ENCODE data around the gene CAPZB.

CAPZB gene

DNA sequence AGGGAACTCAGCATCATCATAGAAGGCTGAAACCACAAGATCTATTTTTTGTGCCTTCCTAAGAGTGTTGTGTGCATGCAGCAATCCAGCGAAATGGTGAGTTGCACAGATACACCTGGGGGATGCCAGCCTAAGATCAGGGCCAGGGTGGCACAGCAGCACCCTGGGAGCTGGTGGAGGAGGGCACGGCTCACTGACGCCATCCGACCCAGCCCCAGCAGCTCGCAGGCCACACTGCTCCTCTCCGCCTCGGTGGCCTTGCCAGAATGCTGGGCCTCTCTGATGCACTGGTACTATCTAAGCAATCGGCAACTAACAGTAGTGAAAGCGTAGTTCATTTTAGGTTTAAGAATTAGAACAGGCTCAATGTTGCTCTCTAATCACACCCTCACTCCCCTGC, 37.8 kb downstream of the CAPZB start:
- DNase-seq = no peak

DNA sequence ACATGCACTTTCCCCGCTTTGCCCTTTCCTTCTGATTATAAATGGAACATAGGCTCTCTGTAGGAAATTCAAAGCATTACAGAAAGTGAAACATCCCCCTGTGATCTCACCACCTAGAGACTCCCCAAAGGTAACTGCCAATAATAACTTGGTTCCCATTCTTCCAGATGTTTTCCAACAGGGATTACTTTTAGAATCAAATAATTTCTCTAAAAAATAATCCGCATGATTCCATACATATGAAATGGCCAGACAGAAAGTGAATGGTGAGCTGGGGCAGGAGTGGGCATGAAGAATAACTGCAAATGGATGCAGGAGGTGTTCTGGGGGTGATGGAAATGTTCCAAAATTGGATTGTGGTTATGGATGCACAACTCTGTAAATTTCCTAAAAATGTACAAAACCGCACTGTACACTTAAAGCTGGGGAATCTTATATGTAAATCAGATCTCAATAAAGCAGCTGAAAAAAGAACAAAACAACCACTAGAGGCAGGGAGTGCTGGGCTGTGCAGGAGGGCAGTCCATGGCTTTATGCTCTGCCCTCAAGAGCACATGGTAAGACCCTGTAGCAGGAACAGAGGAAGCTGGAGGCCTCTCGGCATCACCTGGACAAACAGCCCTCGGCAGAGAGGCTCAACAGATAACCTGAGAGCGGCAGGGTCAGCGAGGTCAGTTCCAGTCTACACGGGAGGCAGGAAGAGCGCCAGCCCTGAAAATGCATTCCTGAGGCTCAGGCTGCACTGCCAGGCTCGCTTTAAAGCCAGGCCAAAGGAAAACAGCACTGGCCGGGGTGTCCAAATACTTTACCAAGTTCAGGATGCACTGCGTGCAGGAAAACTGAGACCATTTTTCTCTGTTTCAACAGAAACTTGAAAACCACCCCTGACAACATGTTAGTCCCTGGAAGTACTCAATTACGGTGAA, 39.7 kb downstream of the CAPZB start:
- no peak for DNase-seq

DNA sequence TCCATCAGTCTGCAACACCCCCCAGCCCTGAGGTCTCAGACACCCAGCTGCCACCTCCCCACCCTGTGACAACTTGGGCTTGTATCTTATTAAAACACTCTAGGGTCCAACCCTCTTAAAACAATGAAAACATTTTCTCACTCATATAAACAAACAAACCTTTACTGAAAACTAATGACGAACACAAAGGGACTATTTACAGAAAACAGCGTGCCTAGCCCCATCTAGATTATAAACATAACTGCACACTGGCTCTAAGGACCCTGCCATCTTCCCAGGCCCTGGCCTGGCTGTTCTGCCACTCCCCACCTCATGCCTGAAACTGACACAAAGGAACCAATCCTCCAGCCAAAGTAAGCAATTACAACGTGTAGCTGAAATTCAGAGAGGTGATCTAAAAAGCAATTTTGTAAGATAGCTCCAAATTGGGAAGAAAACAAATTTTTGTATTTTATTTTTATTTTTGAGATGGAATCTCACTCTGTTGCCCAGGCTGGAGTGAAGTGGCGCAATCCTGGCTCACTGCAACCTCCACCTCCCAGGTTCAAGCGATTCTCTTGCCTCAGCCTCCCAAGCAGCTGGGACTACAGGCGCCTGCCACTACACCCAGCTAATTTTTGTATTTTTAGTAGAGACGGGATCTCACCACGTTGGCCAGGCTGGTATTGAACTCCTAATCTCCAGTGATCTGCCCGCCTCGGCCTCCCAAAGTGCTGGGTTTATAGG, 40.9 kb downstream of the CAPZB start:
- no peak for DNase-seq

DNA sequence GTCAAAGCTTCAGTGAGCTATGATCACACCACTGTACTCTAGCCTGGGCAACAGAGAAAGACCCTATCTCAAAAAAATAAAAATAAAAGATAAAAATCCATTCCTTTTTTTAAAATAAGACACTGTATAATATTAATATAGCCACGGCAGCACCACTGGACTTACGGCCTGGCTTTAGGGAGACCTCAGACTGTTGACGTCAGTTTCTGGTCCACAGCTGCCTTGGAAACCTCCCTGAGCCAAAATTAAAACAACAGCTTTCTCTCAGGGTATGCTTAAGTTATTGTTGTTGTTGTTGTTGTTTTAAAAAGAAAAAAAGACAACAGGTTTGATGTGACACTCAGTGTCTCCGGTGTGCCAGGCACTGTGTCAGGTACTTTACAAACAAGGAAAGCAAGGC, 42.0 kb downstream of the CAPZB start:
- no peak for DNase-seq

DNA sequence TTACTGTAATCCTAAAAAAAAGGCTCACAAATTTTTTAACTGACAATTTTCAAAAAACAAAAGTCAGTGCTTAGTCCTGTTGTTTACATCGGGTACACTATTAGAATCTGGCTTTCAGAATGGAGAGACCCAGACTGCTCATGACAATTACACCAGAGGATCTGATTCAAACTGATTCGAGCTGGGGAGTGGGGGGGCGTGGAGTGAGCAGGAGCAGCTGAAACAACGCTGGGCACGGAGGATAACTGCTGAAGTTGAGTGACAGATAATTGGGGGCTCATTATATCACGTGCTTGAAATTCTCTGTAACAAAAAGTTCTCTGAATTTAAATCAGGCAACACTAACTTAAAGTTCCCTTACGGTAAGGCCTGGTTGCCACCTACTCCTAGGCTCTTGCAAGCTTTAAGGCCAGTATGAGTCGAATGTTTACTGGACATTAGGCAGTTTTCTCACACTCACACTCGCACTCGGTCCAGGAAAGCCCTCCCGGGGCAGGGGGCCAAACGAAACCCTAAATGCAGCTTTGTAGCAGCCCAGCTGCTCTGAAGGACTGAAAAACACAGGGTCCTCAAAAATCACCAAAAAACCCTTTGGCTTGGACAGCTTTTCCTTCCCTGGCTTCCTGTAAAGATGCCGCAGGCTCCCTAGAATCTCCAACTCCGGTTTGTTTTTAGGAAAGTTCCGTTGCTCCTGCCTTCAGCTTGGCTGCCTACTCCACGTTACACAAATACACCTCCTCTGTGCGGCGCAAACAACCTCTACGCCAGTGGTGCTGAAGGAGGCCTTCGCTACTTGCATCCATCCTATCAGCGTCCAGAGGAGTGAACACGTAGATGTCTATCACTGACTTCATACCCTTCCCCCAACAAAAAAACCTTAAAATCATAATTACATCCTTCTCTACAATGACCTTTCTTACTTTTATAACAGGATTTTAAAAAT, 42.9 kb downstream of the CAPZB start:
- DNase-seq = no peak

DNA sequence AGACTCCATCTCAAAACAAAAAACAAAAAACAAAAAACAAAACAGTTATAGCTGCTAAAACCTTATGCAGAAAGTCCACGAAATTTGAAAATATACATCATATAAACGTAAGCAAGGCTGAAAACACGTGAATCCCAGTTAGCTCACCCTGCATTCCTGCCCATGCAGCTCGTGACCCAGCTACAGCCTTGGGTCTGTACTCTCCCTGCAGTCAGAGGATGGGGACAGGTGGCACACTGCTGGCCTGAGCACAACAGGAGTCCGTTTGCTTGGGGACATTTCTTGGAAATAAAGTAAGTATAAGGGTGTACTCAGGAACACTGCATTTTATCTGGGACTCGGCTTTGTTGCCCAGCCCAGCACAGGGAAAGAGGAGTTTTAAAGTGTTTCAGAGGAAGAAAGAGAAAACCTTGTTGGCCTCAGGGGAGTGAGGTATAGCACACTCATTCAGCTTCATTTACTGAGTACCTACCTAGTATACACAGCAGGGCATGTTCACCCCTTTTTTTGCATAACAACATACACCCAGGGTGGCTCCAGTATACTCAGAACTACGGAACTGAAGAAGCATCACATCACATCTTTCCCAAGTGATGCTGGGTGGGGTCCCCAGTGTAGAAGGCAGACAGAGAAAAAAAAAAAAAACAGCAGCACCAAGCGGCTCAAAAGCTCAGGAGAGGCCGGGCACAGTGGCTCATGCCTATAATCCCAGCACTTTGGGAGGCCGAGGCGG, 44.1 kb downstream of the CAPZB start:
- DNase-seq = no peak

DNA sequence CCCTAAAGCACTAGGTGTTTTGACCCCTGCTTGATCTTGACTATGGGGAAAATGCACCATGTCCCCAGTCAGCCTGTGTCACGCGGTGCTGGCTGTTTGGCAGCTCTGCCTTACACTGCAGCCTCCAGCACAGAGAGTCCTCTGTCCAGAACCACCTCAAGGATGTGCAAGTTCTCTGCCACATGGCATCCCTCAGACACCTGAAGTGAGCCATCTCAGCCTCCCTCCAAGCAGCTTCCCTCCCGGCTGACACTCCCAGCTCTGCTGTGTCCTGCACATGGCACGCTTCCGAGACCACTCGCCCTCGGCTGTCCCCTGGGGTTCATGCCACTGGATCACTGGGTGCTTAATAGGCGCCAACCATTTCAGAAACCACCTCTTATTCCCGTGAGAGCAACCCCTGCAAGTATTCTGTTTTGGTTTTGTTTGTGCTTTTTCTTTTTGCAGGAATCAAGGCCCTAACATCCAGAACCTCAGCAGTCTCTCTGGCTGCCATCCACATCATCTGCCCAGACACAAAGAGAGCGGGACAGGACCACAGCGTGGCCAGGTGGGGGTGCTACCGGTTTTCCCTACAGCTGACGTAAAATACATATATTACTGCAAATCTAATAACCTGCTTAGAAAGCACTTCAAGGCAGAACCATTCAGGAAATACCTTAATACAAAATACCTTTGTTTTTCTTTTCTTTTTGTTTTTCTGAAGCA, 45.7 kb downstream of the CAPZB start:
- no peak for DNase-seq

DNA sequence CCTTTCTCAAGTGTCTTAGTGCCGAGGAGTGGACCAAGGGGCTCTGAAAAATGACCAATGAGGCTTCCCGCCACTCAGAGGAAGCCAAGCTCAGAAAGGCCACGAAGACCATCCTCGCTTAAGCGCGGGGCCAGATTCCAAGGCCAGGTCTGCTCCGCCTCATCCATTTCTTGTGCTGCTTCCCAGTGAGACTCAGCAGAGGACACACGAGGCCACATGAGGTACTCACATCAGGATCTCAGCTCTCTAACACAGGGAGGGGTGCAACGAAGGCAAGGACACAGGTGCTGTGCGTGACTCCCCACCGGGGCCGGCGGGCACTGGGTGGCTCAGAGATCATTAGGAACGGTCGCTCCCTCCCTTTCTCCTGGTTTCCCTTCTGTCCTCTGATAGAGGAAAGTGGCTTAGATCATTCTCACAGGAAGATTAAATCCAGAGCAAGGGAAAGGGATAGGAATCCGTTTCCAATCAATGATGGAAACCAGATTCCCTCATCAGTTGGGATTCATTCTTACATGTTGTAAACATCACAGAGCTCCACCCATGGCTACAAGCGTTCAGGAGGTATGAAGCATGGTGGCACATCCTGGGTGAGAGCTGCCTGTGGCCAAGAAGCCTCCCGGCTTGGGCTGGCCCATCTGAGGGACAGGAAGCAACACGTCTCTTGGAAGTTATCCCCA, 46.7 kb downstream of the CAPZB start:
- no peak for DNase-seq

DNA sequence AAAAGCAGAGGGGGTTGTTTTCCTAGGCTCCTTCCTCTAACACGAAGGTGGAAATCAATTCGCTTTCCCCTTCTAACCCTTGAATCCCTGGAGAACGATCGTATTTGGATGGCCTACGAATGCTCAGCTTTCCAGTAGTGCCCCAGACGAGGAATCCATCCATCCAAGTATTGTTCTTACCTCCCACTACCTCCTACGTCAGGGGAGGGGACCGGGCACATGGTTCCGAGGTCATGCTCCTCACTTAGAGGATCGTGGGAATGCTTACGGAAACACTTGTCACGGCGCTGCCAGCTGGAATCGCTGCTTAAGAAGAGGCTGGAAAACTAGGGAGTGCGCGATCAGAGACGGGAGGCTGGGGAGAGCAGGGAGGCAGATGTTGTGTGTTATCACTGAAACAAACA, 47.4 kb downstream of the CAPZB start:
- no peak for DNase-seq

DNA sequence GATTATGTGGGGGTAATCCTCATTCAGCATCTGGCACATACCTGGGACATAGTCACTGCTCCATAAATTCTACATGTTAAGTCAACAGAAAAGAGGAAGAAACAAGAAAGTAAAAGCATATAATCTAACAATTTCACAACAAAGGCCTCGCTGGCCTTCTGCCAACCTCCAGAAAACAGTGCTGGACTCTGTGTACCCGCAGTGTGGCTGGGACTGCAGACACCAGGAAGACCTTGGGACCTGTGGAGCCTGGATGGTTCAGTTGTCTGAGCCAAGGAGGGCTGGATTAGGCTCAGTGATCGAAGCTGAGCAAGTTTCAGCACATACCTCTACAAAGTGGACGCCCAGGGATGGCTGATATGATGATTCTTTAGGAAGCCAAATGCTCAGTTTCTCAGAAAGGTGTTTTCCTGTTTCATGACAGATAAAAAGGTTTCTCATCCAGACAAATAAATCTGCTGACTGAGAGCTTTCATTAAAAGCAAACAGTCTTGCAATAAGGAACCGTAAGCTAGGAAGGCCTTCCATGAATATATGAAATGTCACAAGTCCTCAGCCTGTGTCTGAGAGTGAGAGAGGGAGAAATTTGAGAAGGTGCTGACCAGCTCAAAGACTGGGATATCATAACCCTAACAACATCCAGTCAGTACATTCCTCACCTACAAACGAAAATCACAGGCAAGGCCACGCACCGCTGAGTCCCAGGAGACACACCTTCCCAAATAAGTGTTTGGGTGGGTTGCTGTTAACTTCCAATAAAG, 48.4 kb downstream of the CAPZB start:
- no peak for DNase-seq

DNA sequence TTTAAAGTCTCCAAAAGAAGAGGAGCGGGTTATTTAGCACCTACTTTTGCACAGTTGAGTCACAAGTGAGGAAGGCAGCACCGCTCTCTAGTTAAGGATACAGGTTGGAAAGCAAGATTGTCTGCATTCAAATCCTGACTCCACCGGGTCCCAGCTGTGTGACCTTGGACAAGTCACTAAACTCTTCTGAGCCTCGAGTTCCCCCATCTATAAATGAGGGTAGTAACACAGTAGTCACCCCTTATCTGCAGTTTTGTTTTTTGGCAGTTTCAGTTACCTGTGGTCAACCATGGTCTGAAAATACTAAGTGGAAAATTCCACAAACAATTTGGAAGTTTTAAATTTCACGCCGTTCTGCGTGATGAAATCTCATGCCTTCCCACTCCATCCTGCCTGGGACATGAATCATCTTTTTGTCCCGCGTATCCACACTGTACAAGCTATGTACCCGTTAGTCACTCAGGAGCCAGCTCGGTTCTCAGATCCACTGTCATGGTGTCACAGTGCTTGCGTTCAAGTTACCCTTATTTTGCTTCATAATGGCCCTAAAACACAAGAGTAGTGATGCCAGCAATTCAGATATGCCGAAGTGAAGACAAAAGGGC, 49.4 kb downstream of the CAPZB start:
- no peak for DNase-seq

DNA sequence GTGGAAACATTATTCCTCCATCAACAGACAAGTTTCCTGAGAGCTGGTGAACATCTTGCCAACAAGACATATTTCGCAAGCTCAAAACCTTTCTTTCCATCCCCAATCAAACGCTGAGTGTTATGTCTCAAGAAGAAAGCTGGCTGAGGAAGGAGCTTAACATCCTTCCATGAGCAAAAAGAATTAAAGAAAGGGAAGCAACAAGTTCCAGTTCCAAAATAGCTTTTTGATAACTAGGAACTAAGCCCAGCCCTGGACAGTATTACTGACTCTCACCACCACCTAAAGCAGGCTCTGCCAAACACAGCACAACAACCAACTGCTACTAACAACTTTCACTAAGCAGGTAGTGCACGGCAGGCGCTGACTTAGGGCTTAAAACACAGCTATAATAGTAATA, 50.2 kb downstream of the CAPZB start:
- no peak for DNase-seq

DNA sequence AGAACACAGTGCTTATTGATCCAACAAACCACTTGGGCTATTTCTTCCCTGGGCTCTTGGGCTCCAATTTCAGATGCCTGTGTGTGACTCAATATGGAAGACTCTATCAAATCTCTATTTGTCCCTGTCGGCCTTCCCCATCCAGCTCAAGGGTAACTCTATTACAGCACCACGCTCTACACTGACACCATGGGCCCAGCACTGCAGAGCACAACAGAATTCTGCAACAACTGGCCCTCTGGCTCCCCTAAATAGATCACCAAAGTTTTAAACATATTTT, 51.7 kb downstream of the CAPZB start:
- no peak for DNase-seq

DNA sequence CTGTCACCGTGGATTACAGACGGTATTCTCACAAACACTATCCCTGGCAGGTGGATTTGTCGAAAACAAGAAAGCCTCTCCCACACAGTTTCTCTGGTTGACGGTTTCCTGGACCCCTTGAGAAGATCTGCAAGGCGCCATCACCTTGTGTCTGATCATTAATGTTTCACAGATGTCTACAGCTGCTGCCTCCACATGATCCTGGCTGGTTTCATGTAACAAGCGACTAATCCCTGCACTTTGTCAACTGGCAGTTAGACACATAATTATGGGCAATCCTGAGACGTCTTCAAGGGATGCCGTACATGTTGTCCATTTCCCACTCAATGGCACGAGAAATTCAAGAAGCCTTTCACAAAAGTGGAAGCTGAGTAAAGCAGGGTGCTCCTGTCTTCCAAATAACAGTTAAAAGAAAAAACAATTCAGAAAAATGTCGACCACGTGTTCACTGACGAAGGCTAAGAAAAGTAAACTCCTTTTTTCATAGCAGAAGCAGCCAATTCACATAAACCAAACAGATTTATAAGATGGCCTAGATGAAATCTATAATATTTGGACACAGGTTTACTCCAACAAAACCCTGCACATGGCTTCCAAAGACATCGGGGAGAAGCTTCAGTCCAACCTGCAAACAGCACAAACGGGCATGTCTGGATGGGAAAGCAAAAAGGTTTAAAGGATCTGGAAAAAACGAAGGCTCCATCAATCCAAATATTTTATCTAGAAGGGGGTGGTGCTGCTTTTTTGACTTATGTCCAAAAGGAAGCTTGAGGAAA, 52.2 kb downstream of the CAPZB start:
- DNase-seq = no peak

DNA sequence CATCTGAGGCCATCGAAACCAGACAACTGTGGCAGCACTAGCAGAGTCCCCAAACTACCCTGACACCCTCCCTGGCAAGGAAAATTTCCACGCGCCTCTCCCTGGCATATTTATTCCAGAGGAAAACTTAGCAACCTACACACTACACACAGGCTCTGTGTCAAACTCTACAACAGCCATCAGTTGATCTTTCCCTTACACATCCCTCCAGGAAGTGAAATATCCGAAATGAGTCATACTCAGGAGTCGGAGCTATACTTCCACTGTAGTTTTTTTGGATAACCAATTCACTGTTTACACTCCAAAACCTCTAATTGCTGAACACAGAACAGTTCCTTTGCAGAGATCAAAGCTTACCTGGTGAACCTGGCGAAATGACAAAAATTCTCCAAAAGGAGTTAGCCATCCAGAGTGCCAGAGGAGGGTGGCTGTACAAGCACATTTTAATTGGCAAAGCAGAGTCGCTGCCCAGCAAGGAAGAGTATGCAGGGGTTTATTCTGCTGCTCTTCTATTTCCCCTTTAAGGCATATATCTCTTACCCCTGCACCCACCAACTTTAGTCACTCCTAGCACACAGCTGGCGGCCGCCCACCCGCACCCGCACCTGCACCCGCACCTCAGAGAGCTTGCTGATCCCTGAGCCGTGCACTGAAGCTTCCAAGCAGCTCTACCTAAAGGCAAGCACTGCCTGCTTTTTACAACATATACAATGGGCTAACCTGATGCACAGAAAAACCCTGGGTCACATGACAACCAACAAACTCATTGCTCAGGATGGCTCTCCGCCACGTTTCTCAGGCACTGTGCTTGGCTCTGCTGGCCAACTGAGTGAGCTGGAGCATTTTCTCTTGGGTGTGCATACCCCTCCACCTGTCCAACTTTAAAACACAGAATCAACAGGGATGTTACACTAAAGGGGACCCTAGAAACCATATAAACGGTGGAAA, 54.9 kb downstream of the CAPZB start:
- no peak for DNase-seq

DNA sequence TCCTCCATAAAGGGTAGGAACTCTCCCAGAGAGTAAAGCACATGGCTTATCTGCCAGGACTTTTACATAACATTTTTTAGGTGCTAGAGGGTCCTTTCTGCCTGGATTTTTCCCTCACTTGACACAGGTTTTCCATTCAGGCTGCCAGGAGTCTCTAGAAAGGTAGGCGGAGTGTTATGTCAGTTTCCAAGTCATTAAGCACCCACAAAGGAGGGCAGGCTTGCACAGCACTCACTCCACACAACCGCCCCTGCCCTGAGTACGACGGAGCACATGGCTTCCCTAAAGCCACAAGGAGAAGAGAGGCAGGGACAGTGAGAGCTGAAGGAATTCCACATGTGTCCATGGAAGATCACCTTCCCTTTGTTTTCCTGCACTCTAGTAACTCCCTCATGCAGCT, 55.7 kb downstream of the CAPZB start:
- DNase-seq = no peak

DNA sequence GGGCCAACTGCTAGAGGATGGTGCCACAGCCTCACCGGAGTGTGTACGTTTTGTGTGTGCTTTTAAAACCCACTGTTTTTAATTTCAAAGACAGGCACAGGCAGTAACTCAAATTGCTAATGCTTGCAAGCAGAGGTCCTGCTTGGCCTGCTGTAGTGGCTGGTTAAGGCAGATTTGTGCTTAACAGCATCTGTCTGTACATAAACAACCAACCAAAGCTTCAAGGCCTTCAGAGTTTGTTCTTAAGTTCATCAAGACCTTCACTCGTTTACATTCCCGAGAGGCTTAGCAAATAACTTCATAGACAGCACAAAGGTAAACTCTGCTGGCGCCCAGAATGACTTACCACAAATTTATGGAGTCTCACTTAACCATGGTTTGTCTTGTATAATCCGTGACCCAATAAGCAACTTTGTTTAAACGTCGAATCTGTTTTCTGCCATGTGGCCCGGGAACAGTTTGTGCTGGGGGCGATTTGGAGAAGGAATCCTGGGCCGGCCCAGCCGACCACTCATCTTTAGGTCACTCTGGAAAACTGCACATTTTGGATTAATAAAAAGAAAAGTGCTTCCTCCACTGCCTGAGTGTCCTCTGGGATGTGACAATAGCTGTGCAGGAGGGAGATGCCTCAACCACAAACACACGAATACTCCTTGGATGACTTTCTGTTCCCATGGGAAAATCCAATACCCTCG, 58.1 kb downstream of the CAPZB start:
- DNase-seq = no peak

All from cortex of kidney (tissue), 1 donor.